Fibroblast of peridontal ligament (primary cell): ENCODE measurements around the gene ZNF548.
"Not testable (repeated sequence)": the region's sequence is repeated elsewhere in the genome, so short reads cannot be mapped to it uniquely, and the experiment has no call there.

ENCODE experiments used
- DNase-seq: peaks from one replicate; pipeline ENCODE4 v3.0.0-alpha.2; 2010; ENCODE audit errors: extremely low read depth

Gene ZNF548

DNA sequence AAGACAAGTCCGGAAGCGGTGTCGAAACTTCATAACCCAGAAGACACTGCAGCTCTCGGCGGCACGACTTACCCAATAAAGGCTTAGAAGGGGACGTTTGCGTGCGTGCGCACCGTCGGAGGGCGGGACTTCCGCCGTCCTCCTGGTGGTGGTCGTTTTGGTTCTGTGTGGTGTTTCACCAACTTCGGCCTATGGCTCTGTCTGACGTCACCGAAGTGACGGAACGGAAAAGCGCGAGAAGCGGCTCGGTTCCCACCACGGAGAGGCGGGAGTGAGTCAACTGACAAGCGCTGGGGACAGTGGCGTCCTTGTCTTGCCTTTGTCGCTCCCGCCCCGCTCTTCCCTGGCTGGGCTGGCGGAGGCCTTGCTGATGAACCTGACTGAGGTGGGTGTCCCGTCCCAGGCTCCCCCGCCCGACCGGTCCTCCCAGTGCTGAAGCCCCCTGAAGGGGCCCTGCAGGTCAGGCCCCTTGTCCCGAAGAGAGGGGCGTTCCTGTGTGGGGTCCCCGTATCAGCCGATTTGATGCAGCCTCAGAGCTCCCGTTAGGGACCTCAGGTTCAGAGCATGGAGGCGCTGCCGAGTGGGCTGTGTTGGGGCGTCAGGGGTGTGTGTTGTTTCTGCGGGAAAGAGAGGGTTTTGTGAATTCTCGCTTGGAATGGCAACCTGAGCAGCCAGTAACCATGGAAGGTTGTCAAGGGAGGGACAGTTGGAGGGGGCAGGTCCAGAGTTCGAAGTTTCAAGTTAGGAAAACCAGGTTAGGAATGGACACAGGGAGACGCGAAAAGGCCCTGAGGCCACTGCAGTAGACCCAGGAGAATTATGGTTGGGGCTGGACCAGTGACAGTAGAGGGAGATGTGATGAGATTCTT, at the start of gene ZNF548:
ZNF548 (plus strand) TSS at position 125 of the 869 bp plus-strand sequence; CDS start at position 371, 246 bp downstream.
- peak; percentile 99 for DNase-seq

DNA sequence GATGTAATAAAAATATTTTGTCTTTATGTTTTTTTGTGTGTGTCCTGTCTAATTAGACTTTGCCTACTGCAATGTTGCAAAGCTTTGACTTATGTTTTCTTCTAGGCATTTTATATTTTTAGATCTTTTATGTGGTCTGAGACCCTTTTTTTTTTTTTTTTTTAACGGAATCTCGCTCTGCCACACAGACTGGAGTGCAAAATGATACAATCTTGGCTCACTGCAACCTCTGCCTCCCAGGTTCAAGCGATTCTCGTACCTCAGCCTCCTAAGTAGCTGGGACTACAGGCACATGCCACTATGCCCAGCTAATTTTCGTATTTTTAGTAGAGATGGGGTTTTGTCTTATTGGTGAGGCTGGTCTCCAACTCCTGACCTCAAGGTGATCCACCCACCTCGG, 47.1 kb upstream of the ZNF548 start:
- DNase-seq = no peak

DNA sequence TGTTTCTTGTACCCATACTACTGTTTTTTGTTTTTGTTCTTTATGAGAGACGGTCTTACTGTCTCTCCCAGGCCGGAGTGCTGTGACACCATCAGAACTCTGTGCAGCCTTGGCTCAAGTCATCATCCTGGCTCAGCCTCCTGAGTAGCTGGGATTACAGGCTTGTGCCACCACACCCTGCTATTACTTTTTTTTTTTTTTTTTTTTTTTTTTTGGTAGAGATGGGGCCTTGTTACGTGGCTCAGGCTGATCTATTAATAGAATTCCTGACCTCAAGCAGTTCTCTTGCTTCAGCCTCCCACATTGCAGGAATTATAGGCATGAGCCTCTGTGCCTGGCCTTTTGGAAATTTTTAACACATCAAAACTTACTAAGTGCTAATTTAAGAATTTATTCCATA, 41.5 kb upstream of the ZNF548 start:
- DNase-seq = peak; percentile 57

DNA sequence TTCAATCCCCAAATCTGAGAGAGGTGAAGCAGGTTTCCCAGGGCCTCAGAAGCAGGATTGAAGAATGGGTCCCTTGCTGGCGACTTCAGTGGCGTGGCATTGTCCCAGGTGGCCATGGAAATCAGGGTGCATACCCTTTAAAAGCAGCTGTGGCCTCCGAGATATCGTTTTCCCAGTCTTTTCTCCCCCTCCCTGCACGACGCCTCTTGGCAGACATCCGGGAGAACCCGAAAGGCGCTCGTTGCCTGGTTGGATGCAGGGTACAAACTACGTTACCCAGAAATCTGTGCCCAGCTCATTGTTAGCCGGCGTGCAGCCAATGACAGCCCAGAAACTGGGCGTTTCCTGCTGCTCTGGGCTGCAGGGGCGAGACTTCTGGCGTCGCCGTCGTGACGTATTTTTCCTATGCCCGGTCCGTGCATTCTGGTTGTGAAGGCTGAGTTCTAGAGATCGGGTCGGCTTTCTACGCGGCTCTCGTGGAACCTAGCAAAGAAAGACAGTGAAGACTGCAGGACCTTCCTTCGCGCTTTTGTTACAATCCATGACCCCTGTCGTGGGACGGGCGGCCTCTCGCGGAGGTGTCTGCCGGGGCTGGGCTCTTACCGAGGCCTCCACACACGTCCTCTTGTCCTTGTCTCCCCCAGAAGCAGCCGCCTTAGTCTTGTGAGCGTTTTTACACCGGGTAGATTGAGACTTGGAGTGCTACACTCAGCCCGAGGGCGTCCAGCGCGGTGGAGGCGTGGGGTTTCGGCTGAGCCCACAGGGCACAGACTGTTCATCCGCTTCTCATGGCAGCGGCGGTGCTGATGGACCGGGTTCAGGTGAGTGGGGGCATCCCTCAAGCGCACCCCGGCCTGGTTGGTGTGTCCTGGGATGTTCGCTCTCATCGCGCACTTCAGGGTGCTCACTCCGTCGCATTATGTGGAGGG, 38.5 kb upstream of the ZNF548 start, which contains the start of gene ZNF304:
ZNF304 (plus strand) TSS at position 395 of the 929 bp plus-strand sequence; CDS start at position 789, 394 bp downstream.
- DNase-seq = peak; percentile 95

DNA sequence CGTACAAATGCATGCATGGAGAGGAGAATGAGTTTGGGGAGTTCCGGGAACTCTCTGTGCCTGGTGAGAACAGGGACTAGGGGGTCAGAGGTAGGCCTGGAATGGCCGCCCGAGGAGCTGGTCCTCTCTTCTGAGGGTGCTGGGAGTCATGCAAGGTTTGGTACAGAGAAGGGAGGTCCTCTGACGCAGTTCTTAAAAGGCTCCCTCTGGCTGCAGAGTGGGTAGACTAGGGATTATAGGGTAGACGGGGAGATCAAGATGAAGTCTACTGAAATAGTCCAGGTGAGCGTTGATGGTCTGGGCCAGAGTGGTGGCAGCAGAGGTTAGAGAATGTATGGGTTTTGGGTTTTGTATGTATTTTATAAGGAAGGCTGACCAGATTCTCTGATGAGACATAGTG, 37.8 kb upstream of the ZNF548 start:
- DNase-seq = peak; percentile 12

DNA sequence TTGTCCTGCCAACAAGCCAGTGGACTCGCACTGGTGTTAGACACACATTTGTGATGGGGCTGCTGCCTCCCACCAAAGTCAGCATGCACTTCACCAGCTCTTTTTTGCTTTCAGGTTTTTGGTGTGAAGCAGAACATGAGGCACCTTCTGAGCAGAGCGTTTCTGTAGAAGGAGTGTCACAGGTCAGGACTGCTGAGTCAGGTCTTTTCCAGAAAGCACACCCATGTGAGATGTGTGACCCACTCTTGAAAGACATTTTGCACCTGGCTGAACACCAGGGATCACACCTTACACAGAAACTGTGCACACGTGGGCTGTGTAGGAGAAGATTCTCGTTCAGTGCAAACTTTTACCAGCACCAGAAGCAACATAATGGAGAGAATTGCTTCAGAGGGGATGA, 33.7 kb upstream of the ZNF548 start:
- no peak for DNase-seq

DNA sequence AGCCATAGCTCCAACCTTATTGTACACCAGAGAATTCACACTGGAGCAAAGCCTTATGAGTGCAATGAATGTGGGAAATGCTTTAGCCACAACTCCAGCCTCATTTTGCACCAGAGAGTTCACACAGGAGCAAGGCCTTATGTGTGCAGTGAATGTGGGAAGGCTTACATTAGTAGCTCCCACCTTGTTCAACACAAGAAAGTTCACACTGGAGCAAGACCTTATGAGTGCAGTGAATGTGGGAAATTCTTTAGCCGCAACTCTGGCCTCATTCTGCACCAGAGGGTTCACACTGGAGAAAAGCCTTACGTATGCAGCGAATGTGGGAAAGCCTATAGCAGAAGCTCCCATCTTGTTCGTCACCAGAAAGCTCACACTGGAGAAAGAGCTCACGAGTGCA, 32.2 kb upstream of the ZNF548 start:
- no peak for DNase-seq

DNA sequence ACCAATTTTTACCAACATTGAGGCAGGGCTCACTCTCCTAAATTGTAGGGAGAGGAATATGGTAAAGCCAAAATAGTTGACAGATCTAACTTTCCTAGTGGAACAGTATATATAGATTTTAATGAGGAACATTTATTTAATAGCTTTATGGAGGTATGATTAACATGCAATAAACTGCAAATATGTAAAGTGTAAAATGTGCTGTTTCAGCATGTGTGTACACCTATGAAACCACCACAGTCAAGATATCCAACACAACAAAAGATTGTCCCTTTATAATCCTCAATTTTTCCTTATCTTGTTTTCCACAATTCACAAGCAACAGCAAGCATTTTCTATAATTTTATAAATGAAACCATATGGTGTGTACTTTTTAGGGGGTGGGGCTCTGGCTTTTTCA, 30.4 kb upstream of the ZNF548 start:
- no peak for DNase-seq

DNA sequence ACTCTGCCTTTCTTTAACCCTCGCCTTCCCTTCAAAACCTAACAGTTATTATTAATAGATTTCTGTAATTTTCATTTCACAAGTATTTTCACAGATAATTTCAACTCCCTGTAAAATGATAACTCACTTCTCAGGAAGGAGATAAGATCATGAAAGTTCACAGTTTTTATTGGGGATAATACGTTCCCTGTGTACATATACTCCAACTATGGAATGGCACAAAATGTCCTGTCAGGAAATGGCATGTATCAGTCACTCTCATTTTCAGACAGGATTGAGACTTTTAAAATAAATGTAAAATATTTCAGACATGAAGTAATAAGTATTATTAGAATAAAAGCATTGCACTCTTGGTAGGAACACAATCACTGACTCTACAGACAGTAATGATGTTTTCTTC, 27.2 kb upstream of the ZNF548 start:
- DNase-seq = no peak

DNA sequence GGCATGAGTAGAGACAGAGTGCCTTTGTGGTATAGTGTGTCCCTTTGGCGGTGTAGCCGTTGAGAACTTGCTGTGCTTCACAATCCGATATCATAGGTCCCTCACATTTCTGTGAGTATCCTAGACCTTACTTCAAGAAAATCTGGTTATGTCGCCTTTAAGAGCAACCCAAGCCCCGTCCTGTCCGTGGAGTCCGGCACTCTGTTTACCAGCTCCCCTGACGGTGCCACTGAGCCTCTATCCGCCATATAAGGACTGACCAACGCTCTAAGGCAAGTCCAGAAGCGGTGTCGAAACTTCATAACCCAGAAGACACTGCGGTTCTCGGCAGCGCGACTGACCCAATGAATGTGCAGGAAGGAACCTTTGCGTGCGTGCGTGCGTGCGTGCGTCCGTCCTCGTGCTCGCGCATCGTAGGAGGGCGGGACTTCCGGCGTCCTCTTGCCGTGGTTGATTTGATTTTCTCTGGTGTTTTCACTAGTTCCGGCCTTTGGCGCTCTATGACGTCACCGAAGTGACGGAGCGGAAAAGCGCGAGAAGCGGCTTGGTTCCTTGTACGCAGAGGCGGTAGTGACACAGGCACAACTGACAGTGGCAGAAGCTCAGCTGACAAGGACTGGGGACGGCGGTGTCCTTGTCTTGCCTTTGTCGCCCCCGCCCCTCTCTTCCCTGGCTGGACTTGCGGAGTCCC, 26.5 kb upstream of the ZNF548 start, which contains the start of the genes TRAPPC2B and ZNF547:
TRAPPC2B (plus strand) TSS at position 555 of the 691 bp plus-strand sequence. CDS start 1,283 bp downstream, outside the sequence.
ZNF547 (plus strand) TSS at position 555 of the 691 bp plus-strand sequence. CDS start 5,005 bp downstream, outside the sequence.
- peak; percentile 100 for DNase-seq

DNA sequence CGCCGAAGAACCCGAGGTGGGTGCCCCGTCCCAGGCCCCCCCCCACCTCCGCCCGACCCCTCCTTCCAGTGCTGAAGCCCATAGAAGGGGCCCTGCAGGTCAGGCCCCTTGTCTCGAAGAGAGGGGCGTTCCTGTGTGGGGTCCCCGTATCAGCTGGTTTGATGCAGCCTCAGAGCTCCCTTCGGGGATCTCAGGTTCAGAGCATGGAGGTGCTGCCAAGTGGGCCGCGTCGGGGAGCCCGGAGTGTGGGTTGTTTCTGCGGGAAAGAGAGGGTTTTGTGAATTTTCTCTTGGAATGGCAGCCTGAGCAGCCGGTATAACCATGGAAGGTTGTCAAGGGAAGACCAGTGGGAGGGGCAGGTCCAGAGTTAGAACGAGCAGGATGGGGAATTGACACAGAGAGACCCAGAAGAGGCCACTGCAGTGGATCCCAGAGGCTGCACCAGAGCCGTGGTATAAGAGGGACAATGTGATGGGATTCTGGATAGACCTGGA, 25.9 kb upstream of the ZNF548 start:
- DNase-seq = peak; percentile 30

DNA sequence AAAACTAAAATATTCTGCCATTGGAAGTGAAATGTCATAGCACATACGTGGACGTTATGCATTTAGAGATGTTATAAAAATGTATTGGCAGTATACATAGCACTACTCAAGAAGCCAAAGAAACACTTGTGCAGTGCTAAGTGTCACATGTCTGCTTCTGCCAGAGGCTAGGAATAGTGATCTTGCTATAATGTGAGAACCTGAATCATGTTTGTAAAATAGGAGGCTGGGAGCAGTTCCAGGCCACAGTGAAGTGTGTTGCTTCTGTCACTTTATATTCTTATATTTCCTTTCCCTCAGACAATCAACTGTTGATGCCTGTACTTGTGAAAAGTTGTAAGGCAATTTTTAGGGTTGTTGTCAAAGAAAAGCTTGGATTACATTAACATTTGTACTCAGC, 22.9 kb upstream of the ZNF548 start:
- no peak for DNase-seq

DNA sequence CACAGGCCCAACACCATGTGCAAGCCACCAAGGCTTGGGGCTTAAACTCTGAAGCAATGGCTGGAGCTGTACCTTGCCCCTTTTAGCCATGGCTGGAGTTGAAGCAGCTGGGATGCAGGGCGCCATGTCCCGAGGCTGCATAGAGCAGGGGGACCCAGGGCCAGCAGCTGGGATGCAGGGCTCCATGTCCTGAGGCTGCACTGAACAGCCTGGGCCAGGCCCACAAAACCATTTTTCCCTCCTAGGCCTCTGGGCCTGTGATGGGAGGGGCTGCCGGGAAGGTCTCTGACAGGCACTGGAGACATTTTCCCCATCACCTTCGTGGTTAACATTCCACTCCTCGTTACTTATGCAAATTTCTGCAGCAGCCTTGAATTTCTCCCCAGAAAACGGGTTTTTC, 15.5 kb upstream of the ZNF548 start:
- no peak for DNase-seq

DNA sequence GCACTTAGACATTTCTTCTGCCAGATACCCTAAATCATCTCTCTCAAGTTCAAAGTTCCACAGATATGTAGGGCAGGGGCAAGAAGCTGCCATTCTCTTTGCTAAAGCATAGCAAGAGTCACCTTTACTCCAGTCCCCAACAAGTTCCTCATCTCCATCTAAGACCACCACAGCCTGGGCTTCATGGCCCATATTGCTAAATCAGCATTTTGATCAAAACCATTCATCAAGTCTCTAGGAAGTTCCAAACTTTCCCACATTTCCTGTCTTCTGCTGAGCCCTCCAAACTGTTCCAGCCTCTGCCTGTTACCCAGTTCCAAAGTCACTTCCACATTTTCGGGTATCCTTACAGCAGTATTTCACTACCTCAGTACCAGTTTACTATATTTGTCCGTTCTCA, 15.0 kb upstream of the ZNF548 start:
- not testable (repeated sequence) for DNase-seq

DNA sequence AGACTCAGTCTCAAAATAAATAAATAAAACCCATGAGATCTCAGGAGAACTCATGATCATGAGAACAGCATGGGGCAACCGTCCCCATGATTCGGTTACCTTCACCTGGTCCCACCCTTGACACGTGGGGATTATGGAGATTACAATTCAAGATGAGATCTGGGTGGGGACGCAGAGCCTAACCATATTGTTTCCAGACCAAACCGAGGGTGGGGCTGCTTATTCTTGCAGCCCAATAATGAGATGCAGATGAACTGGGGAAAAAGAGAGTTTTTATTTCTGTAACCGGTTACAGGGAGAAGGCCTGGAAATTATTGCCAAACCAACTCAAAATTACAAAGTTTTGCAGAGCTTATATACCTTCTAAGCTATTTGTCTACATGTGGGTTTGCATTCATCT, 13.5 kb upstream of the ZNF548 start:
- no peak for DNase-seq

DNA sequence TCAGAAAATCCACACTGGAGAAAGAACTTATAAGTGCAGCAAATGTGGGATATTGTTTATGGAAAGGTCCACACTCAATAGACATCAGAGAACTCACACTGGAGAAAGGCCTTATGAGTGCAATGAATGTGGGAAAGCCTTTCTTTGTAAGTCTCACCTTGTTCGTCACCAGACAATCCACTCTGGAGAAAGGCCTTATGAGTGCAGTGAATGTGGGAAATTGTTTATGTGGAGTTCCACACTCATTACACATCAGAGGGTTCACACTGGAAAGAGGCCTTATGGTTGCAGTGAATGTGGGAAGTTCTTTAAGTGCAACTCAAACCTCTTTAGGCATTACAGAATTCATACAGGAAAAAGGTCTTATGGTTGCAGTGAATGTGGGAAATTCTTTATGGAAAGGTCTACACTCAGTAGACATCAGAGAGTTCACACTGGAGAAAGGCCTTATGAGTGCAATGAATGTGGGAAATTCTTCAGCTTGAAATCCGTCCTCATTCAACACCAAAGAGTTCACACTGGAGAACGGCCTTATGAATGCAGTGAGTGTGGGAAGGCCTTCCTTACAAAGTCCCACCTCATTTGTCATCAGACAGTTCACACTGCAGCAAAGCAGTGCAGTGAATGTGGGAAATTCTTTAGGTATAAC, 12.0 kb upstream of the ZNF548 start:
- no peak for DNase-seq

DNA sequence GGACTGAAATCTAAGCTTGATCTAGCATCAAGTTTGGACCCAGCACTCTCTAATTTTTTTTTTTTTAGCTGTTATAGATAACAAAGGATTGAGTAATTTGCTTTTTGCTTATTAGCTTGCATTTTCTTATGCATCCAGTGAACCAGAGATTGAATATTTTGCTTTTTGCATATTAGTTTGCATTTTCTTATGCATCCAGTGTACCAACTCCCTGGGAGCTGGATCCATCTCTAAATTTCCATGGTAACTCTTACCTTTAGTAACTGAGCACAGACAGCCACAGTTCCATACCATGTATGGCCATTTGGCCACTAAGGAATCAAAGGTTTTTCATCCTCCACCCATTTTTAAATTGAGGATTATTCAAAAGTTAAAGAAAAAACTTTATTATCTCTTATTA, 8.7 kb upstream of the ZNF548 start:
- no peak for DNase-seq

DNA sequence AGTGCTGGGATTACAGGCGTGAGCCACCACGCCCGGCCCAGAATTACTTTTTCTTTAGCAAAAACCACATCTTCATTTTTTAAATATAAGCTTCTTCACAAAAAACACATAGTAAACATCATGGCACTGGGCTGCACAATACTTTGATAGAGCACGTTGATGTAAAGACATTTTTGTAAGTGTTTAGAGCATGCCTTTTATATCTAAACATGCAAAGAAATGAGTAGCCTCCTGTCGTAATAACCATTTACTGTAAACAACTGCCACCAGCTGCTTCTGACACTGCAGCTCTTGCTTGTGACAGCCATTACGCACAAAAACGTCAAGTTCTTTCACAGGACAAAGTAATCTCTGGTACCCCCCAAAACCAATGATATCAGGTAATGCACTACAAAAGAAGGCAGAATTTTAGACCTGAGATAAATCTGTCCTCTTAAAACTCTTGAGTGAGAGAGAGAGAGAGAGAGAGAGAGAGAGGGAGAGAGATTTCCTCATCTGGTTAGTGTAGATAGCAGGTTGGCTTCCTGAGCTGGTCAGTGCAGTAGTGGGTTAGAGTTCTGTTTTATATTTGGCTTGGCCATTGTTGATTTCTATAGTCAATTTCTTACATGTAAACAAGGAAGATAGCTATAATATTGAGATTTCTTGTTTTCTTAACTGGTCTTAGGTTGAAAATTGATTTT, 6.7 kb upstream of the ZNF548 start:
- DNase-seq = no peak

DNA sequence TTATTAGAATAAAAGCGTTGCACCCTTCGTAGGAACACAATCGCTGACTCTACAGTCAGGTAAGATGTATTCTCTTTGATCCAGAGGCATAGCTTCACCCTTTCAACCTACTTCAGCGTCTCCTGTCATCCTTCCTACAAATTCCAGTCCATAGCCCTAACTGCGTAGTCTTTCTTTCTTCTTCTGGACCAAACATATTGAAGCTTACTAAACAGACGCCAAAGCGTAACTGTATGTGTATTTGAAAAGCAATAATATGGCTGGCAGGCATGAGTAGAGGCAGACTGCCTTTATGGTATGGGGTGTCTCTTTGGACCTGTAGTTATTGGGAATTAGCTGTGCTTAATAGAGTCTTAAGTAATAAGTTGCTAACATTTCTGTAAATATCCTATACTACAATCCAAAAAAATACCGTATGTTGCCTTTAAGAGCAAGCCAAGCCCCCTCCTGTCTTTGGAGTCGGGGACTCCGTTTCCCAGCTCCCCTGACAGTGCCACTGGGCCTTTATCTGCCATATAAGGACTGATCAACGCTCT, 392 bp upstream of the ZNF548 start:
- no peak for DNase-seq

DNA sequence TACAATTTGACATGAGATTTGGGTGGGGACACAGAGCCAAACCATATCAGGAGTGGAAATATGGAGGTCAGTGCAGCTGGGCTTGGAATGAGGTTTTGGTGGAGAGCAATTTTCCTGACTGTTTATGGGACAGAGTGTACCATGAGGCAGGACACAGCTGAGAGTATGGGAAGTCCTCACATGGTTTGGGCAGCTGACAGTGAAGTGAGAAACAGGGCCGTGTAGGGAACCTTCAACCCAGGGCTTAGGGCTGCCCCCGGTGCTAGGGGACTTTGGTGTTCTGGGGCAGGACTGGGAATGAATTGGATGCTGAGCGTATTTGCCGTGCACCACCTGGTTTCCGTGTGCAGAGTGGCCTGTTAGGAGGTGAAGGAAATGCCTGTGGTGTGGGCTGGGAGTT, 6.1 kb downstream of the ZNF548 start:
- DNase-seq = no peak
